Adrenal gland (tissue), 12 donors: ENCODE measurements around the gene PGPEP1. TPM values are rescaled to one million over a fixed set of nuclear protein-coding genes. Genes with fewer than 3 reads are reported as not detected.

Experiments used
- DNase-seq, 7 donors: peaks; one replicate each; pipeline ENCODE4 v3.0.0-alpha.2; 2019 to 2020
- H3K27ac ChIP-seq, 5 donors: fragments of 200-600 bp; sonication (generic) in 4 of 5; 1 replicate in 3 of 5; 2 replicates in 2 of 5; pipeline versions ENCODE4 v1.5.1 to v1.8.0; 2016 to 2020; ENCODE audit warnings: mild to moderate bottlenecking in 1 of 5
- H3K27me3 ChIP-seq: fragments of 200-600 bp; 2 replicates; pipeline ENCODE4 v1.8.0; 2021
- H3K36me3 ChIP-seq, 2 donors: fragments of 200-600 bp; replicated peaks in 1 of 2; 1 replicate in 1 of 2; 2 replicates in 1 of 2; pipeline versions ENCODE4 v1.5.1 to v1.8.0; 2018 to 2022
- H3K4me1 ChIP-seq, 2 donors: fragments of 200-600 bp; replicated peaks in 1 of 2; 1 replicate in 1 of 2; 2 replicates in 1 of 2; pipeline versions ENCODE4 v1.5.1 to v1.8.0; 2018 to 2021
- H3K4me3 ChIP-seq, 4 donors: fragments of 200-600 bp; sonication (generic) in 3 of 4; one replicate each; pipeline ENCODE4 v1.5.1; 2016 to 2018
- H3K9me3 ChIP-seq, 3 donors: fragments of 200-600 bp; sonication (generic) in 1 of 3; replicated peaks in 1 of 3; 1 replicate in 2 of 3; 2 replicates in 1 of 3; pipeline versions ENCODE4 v1.5.1 to v1.8.0; 2016 to 2021
- POLR2A ChIP-seq, 2 donors: fragments of 450-650 bp; IDR thresholded peaks; one replicate each; pipeline ENCODE4 v1.6.1; 2017; ENCODE audit warnings: antibody characterized with exemption in 2 of 2, mild to moderate bottlenecking in 2 of 2, moderate library complexity in 1 of 2
- WGBS, 4 donors: extraction: QIAGEN DNeasy Blood & Tissue Kit in 2 of 4; methylation state at CpG; one replicate each; pipeline versions ENCODE4 v1.1.5 to v1.1.7; 2013 to 2017; 5-methylcytosine and 5-hydroxymethylcytosine counted together
- intact Hi-C, 2 donors: fragments of 100-400 bp; cut with DNase I; formaldehyde crosslinking; loops; one replicate each; pipeline versions ENCODE4 v1.14.1 to v1.15.0; 2022 to 2023
- polyA plus RNA-seq, 3 donors: library from polyadenylated mRNA; stranded (reverse); fragments of 200-250 nt in 2 of 3; fragments of 350-450 nt in 1 of 3; fragmentation: Illumina TruSeq in 1 of 3; extraction: RNeasy Lipid Tissue Mini Kit (QIAGEN cat#74804) in 1 of 3; gene quantifications; one replicate each; pipeline ENCODE4 v1.2.3, GENCODE V29; 2013 to 2014
- total RNA-seq, 9 donors: library from RNA; depleted of rRNA in 4 of 9; stranded (reverse); fragments of >200 nt in 4 of 9; fragments of 120-200 nt in 1 of 9; fragmentation: NEBNext Ultra II Directional in 1 of 9; extraction: Animal tissue kit (Norgen Biotek cat#: 25700) in 1 of 9; gene quantifications; one replicate each; pipeline versions ENCODE4 v1.1.0 to v1.2.4, GENCODE V29; 2013 to 2023
- TF ChIP-seq, protein P1 (sequence below), 6 experiments: fragments of 450-650 bp in 4 of 6; fragments of 200-600 bp in 2 of 6; sonication (generic) in 1 of 6; IDR thresholded peaks; 1 replicate in 5 of 6; 2 replicates in 1 of 6; pipeline versions ENCODE4 v1.5.1 to v1.8.0; 2016 to 2021; ENCODE audit warnings: antibody characterized with exemption in 6 of 6, mild to moderate bottlenecking in 2 of 6, moderate library complexity in 1 of 6
- donor health status: healthy with polysubstance abuse.
- donor health status: Bipolar disorder and iron deficiency.
- donor health status: DM: yes; HTN: yes; CAD: no.
- donor health status: DM: no; HTN: no; CAD: no.
- donor health status: DM: no; HTN: no; CAD: no.
- donor health status: DM: yes; HTN: yes; CAD: no.

The PGPEP1 gene
- total and polyA plus RNA-seq, 12 donors: 19.0 to 89.2 (median 44.0) TPM

DNA sequence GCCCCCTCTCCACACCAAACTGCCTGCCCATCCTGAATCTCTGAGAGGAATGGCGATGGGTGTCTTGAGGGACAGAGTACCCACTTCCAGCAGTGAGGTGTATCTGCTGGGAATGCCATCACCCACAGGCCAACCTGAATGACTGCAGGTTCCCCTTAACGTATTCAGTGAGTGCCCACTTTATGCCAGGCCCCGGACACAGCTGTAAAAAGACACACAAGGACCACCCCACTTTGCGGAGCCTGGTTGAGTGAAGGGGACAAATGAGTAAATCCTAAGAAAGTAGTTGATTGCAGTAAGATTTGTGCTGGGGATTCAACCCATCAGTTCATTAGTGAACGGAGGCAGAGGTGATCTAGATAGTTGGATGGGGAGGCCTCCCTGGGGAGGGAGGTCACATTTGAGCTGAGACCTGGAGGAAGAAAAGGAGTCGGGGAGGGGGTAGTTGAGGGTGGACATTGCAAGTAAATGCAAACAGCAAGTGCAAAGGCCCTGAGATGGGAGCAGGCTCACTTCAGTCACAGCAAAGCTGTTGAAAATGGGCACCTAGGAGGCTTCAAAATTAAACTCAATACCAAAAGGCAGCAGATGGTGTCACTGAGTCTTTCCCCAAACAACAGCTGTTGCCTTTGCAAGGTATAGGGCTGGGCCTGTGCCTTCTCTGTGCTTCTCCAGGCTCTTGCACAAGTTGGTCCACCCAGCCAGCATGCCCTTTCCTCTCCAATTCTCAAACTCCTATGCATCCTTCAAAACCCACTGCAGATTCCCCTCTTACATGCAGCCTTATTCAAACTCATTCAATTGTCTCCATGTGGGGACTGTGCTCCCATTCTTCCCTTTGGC is 49.9 kb downstream of the PGPEP1 start:
- Histone ChIP-seq H3K4me3 (no peak overlapping the region), H3K9me3 (no peaks in the 10 kb centered on the region), H3K36me3 (no peaks in the 10 kb centered on the region), H3K27me3 (no peaks in the 10 kb centered on the region), H3K4me1 (peaks cover 0 to 7% of the 10 kb centered on the region in 2 donors), H3K27ac (no peak overlapping the region)
- WGBS, 4 donors: 85 to 96% (median 90%) methylated on average over 6 of the region's 6 CpGs
- no peak for DNase-seq
- TF ChIP-seq, protein P1, sequence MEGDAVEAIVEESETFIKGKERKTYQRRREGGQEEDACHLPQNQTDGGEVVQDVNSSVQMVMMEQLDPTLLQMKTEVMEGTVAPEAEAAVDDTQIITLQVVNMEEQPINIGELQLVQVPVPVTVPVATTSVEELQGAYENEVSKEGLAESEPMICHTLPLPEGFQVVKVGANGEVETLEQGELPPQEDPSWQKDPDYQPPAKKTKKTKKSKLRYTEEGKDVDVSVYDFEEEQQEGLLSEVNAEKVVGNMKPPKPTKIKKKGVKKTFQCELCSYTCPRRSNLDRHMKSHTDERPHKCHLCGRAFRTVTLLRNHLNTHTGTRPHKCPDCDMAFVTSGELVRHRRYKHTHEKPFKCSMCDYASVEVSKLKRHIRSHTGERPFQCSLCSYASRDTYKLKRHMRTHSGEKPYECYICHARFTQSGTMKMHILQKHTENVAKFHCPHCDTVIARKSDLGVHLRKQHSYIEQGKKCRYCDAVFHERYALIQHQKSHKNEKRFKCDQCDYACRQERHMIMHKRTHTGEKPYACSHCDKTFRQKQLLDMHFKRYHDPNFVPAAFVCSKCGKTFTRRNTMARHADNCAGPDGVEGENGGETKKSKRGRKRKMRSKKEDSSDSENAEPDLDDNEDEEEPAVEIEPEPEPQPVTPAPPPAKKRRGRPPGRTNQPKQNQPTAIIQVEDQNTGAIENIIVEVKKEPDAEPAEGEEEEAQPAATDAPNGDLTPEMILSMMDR (IDR thresholded peaks at IDR 0.05): no peak
- TF ChIP-seq POLR2A (IDR thresholded peaks at IDR 0.05): no peak
- intact Hi-C loops: no loop called here

DNA sequence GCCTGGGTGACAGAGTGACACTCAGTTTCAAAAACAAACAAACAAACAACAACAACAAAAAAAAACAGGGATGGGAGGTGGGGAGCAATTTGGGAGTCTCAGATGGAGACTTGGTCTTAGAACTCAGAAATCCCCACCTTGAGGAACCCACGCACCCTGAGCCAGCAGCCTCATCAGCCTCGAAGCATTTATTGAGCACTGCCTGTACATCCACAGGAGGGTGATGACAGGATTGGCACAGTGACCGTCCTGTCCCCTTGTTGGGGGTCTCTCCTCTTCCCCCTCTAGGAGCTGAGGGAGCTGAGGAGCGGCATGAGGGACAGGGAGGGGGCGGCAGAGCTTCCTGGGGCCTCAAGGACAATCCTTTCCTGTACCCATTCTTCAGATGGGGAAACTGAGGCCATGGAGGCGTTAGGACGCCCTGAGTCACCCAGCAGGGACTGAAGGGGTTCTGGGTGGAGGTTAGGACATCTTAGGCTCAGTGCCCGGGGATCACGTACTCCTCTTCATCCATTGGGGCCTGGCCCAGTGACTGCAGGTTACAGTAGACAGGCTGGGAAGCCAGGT is 51.2 kb downstream of the PGPEP1 start:
- DNase-seq: no peak
- Histone ChIP-seq H3K36me3 (no peaks in the 10 kb centered on the region), H3K4me1 (peaks cover under 1 to 15% of the 10 kb centered on the region in 2 donors), H3K4me3 (no peak overlapping the region), H3K27me3 (no peaks in the 10 kb centered on the region), H3K9me3 (no peaks in the 10 kb centered on the region), H3K27ac (no peak overlapping the region)
- 77 to 100% (median 87%) methylated on average over 2 to 9 of the region's 9 CpGs for WGBS, 4 donors
- intact Hi-C loops: no loop called here
- TF ChIP-seq, protein P1 (IDR thresholded peaks at IDR 0.05): no peak
- TF ChIP-seq POLR2A (IDR thresholded peaks at IDR 0.05): no peak

DNA sequence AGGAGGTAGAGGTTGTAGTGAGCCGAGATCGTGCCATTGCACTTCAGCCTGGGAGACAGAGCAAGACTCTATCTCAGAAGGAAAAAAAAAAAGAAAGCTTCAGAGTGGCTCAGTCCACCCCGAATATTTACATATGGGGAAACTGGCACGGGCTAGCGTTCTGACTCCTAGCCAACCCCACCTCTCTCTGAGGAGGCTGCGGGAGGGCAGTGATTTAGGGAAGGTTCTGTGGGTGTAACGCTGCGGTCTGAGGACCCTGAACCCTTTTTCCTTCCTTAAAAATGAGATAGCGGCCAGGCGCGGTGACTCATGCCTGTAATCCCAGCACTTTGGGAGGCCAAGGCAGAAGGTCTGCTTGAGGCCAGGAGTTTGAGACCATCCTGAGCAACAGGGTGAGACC is 52.0 kb downstream of the PGPEP1 start:
- Histone ChIP-seq H3K4me1 (peaks cover 9 to 23% of the 10 kb centered on the region in 2 donors), H3K9me3 (no peaks in the 10 kb centered on the region), H3K4me3 (no peak overlapping the region), H3K27ac (peak overlapping the region in 2 of 5 donors; percentile 47 to 66), H3K27me3 (no peaks in the 10 kb centered on the region), H3K36me3 (no peaks in the 10 kb centered on the region)
- 69 to 87% (median 77%) methylated on average over 11 of the region's 11 CpGs for WGBS, 4 donors
- intact Hi-C loops: no loop called here
- no peak for TF ChIP-seq POLR2A (IDR thresholded peaks at IDR 0.05)
- TF ChIP-seq, protein P1 (IDR thresholded peaks at IDR 0.05): no peak
- peak in 4 of 7 donors; percentile 54 to 64 (median 60) for DNase-seq

- H3K36me3 ChIP-seq: no peaks in the 10 kb centered on the region
- 69 to 81% (median 75%) methylated on average over 5 of the region's 5 CpGs for WGBS, 4 donors
- H3K4me3 ChIP-seq: no peak overlapping the region
- H3K27me3 ChIP-seq: no peaks in the 10 kb centered on the region
- no peak for TF ChIP-seq POLR2A (IDR thresholded peaks at IDR 0.05)
- TF ChIP-seq, protein P1 (IDR thresholded peaks at IDR 0.05): no peak
- no peaks in the 10 kb centered on the region for H3K9me3 ChIP-seq
- intact Hi-C loops: no loop called here
- H3K4me1 ChIP-seq: peaks cover 9 to 23% of the 10 kb centered on the region in 2 donors
- peak overlapping the region in 2 of 5 donors; percentile 47 to 66 for H3K27ac ChIP-seq
- no peak for DNase-seq
Measured at GRCh38 chr19:18392926-18393325, 52.5 kb downstream of the PGPEP1 start.
